OCI-LY7 (cell line): Measurements from ENCODE around the gene OSBP2. TPM values are rescaled to one million over a fixed set of nuclear protein-coding genes. Genes with fewer than 3 reads are reported as not detected.

Experiments
- BruUV-seq: library from RNA; stranded (reverse); fragments of 400-500 nt; replicated peaks from 2 replicates; lab custom pipeline; 2021; lab: Mats Ljungman, UMichigan
- CTCF ChIA-PET: fragments of 300-600 bp; sonication (Branson Sonifier 250); formaldehyde crosslinking; loops from one replicate; lab custom pipeline; 2022; ENCODE audit warnings: antibody characterized with exemption; ENCODE audit not compliant: unreplicated experiment; lab: Charles Lee
- POLR2A ChIA-PET: fragments of 300-600 bp; sonication (Branson Sonifier 250); formaldehyde crosslinking; loops from one replicate; lab custom pipeline; 2022; ENCODE audit warnings: antibody characterized with exemption; lab: Charles Lee
- DNase-seq: peaks from one replicate; pipeline ENCODE4 v3.0.0-alpha.2; 2015; ENCODE audit warnings: low spot score
- H2AFZ ChIP-seq: fragments of 200-600 bp; sonication (generic), shearing (Covaris generic); 2 replicates; pipeline ENCODE4 v1.6.1; 2014; ENCODE audit warnings: mild to moderate bottlenecking, antibody characterized with exemption, low read length, moderate library complexity
- H3K27ac ChIP-seq: fragments of 200-600 bp; sonication (generic); 2 replicates; pipeline ENCODE4 v1.5.1; 2014; ENCODE audit warnings: mixed run types, low read depth, mild to moderate bottlenecking, moderate library complexity, low read length, inconsistent platforms; ENCODE audit not compliant: poor library complexity, severe bottlenecking
- H3K36me3 ChIP-seq: fragments of 200-600 bp; sonication (generic); 2 replicates; pipeline ENCODE4 v1.6.1; 2014; ENCODE audit warnings: mild to moderate bottlenecking, antibody characterized with exemption, low read length, moderate library complexity, mixed read lengths; ENCODE audit not compliant: insufficient read depth
- H3K4me1 ChIP-seq: fragments of 200-600 bp; sonication (generic); 2 replicates; pipeline ENCODE4 v1.5.1; 2014; ENCODE audit warnings: mild to moderate bottlenecking, low read length; ENCODE audit not compliant: insufficient read depth, poor library complexity, severe bottlenecking
- H3K4me2 ChIP-seq: fragments of 200-600 bp; sonication (generic); 2 replicates; pipeline ENCODE4 v1.6.1; 2014; ENCODE audit warnings: mild to moderate bottlenecking, low read length
- H3K4me3 ChIP-seq: fragments of 200-600 bp; sonication (generic); 2 replicates; pipeline ENCODE4 v1.5.1; 2014; ENCODE audit warnings: mild to moderate bottlenecking, low read depth, low read length; ENCODE audit not compliant: poor library complexity, severe bottlenecking
- H3K79me2 ChIP-seq: fragments of 200-600 bp; sonication (generic); 2 replicates; pipeline ENCODE4 v1.6.1; 2016; ENCODE audit warnings: low read depth, mild to moderate bottlenecking, low read length, moderate library complexity, mixed read lengths; ENCODE audit not compliant: insufficient read depth
- H3K9me2 ChIP-seq: fragments of 200-600 bp; sonication (generic); 2 replicates; pipeline ENCODE4 v1.6.1; 2016; ENCODE audit warnings: mild to moderate bottlenecking, low read length, mixed read lengths; ENCODE audit not compliant: insufficient read depth
- H3K9me3 ChIP-seq: fragments of 200-600 bp; sonication (generic); 2 replicates; pipeline ENCODE4 v1.6.1; 2014; ENCODE audit warnings: mild to moderate bottlenecking, mixed run types, low read length, mixed read lengths
- H4K20me1 ChIP-seq: fragments of 200-600 bp; sonication (generic); 2 replicates; pipeline ENCODE4 v1.6.1; 2014; ENCODE audit warnings: mild to moderate bottlenecking, antibody characterized with exemption, low read length, moderate library complexity, mixed read lengths; ENCODE audit not compliant: insufficient read depth
- CTCF ChIP-seq: fragments of 200-600 bp; sonication (generic); conservative IDR thresholded peaks from 2 replicates; pipeline ENCODE4 v1.5.1; 2014; ENCODE audit warnings: mild to moderate bottlenecking, antibody characterized with exemption, low read length, moderate library complexity, mixed read lengths
- EZH2phosphoT487 ChIP-seq: fragments of 200-600 bp; sonication (generic); IDR thresholded peaks from 2 replicates; pipeline ENCODE4 v1.6.1; 2018; ENCODE audit warnings: low read depth, borderline replicate concordance, mild to moderate bottlenecking, mixed run types, antibody characterized with exemption, low read length, moderate library complexity, mixed read lengths
- intact Hi-C: fragments of 100-400 bp; cut with micrococcal nuclease; formaldehyde crosslinking; loops from one replicate; pipeline ENCODE4 v1.10.0; 2022; ENCODE audit not compliant: unreplicated experiment
- total RNA-seq, 2 experiments: library from RNA; depleted of rRNA in 1 of 2; stranded (reverse); fragments of >200 nt in 1 of 2; shearing (Covaris generic) in 1 of 2; gene quantifications; 2 replicates each; pipeline ENCODE4 v1.2.3, GENCODE V29; 2014 to 2022

The OSBP2 gene
- total RNA-seq, 2 experiments from 2014 or later = 0.19 to 0.34 TPM

GRCh38 chr22:30949934-30950660 is 255.4 kb downstream of the OSBP2 start:
- H3K4me3 ChIP-seq = no peak overlapping the region
- TF ChIP-seq EZH2phosphoT487 (no peak), CTCF (0 out of 2 replicates have a peak, but pooled peaks have one; percentile 23)
- no peaks in the 10 kb centered on the region for H4K20me1 ChIP-seq
- no peak overlapping the region for H3K27ac ChIP-seq
- no peak overlapping the region for H2AFZ ChIP-seq
- no TSS peak for BruUV-seq
- intact Hi-C loops = loop anchor here (2.0 to 5.0 kb wide), 2 partner anchors 133 to 197 kb away; no protein-coding TSS in a partner anchor
- ChIA-PET POLR2A (no interaction called here), CTCF (no interaction called here)
- no peak overlapping the region for H3K4me2 ChIP-seq
- H3K79me2 ChIP-seq = no peaks in the 10 kb centered on the region
- no peaks in the 10 kb centered on the region for H3K4me1 ChIP-seq
- peaks cover 96% of the 10 kb centered on the region for H3K36me3 ChIP-seq
- H3K9me3 ChIP-seq = no peaks in the 10 kb centered on the region
- no peak for DNase-seq
- H3K9me2 ChIP-seq = no peaks in the 10 kb centered on the region

- Histone ChIP-seq H3K9me2 (no peaks in the 10 kb centered on the region), H3K79me2 (no peaks in the 10 kb centered on the region), H4K20me1 (no peaks in the 10 kb centered on the region), H3K4me3 (no peak overlapping the region), H3K4me1 (no peaks in the 10 kb centered on the region), H3K27ac (no peak overlapping the region), H2AFZ (no peak overlapping the region), H3K9me3 (no peaks in the 10 kb centered on the region), H3K36me3 (peaks cover 91% of the 10 kb centered on the region), H3K4me2 (no peak overlapping the region)
- TF ChIP-seq CTCF = no peak
- no peak for TF ChIP-seq EZH2phosphoT487
- intact Hi-C loops = no loop called here
- no TSS peak for BruUV-seq
- POLR2A ChIA-PET = interaction anchor here (0.5 to 1.0 kb wide), 3 partner anchors 10 to 52 kb away, joined by 3 read pairs; no protein-coding TSS in a partner anchor
- CTCF ChIA-PET = no interaction called here
- no peak for DNase-seq
These were observed 258.5 kb downstream of the OSBP2 start for GRCh38 chr22:30953206-30953605.

- Histone ChIP-seq H3K9me2 (no peaks in the 10 kb centered on the region), H3K36me3 (peaks cover 81% of the 10 kb centered on the region), H4K20me1 (no peaks in the 10 kb centered on the region), H3K4me1 (no peaks in the 10 kb centered on the region), H2AFZ (no peak overlapping the region), H3K27ac (no peak overlapping the region), H3K4me2 (no peak overlapping the region), H3K79me2 (no peaks in the 10 kb centered on the region), H3K9me3 (no peaks in the 10 kb centered on the region), H3K4me3 (no peak overlapping the region)
- ChIA-PET POLR2A (no interaction called here), CTCF (no interaction called here)
- no peak for DNase-seq
- intact Hi-C loops = no loop called here
- TF ChIP-seq CTCF (no peak), EZH2phosphoT487 (no peak)
- BruUV-seq = no TSS peak
These were observed 260.5 kb downstream of the OSBP2 start for GRCh38 chr22:30955153-30955552.
